Measurements from ENCODE around the gene BCAT1.

BCAT1 gene

GRCh38 chr12:24770334-24770733, 178.6 kb downstream of the BCAT1 start:
- Histone ChIP-seq H3K36me3 (ENCODE audit: low read length) (no peaks in the 10 kb centered on the region), H3K4me3 (ENCODE audit: insufficient read depth, low read length, poor library complexity, severe bottlenecking) (no peak overlapping the region), H3K9ac (ENCODE audit: low read length) (no peak overlapping the region), H3K4me2 (ENCODE audit: low read depth, low read length, poor library complexity, severe bottlenecking) (no peak overlapping the region), H3F3A (ENCODE audit: insufficient read depth) (no peaks in the 10 kb centered on the region), H3K27ac (ENCODE audit: low read depth, low read length) (no peak overlapping the region), H3K9me2 (replicated peaks; ENCODE audit: insufficient read depth, low read length) (no peaks in the 10 kb centered on the region), H3K9me3 (ENCODE audit: insufficient read depth, low read length) (no peaks in the 10 kb centered on the region), H2AFZ (ENCODE audit: low read depth, low read length, severe bottlenecking) (no peak overlapping the region), H4K20me1 (ENCODE audit: low read depth, low read length) (no peaks in the 10 kb centered on the region), H3K27me3 (ENCODE audit: low read length) (no peaks in the 10 kb centered on the region), H3K79me2 (ENCODE audit: insufficient read depth, low read length) (no peaks in the 10 kb centered on the region)
- no peak for TF ChIP-seq EZH2phosphoT487 (conservative IDR thresholded peaks at IDR 0.05; ENCODE audit: low read length)

- no peak overlapping the region for H3K9ac ChIP-seq (ENCODE audit: low read length)
- no peaks in the 10 kb centered on the region for H4K20me1 ChIP-seq (ENCODE audit: low read depth, low read length)
- H3K27me3 ChIP-seq (ENCODE audit: low read length), result no peaks in the 10 kb centered on the region
- no peak overlapping the region for H3K4me3 ChIP-seq (ENCODE audit: insufficient read depth, low read length, poor library complexity, severe bottlenecking)
- TF ChIP-seq CTCF (IDR thresholded peaks at IDR 0.05; ENCODE audit: insufficient read depth, low read length, poor library complexity, severe bottlenecking) (no peak), EZH2phosphoT487 (conservative IDR thresholded peaks at IDR 0.05; ENCODE audit: low read length) (no peak)
- no peaks in the 10 kb centered on the region for H3K9me3 ChIP-seq (ENCODE audit: insufficient read depth, low read length)
- no peak overlapping the region for H3K4me2 ChIP-seq (ENCODE audit: low read depth, low read length, poor library complexity, severe bottlenecking)
- H3F3A ChIP-seq (ENCODE audit: insufficient read depth), result no peaks in the 10 kb centered on the region
- no peak overlapping the region for H2AFZ ChIP-seq (ENCODE audit: low read depth, low read length, severe bottlenecking)
- no peak overlapping the region for H3K27ac ChIP-seq (ENCODE audit: low read depth, low read length)
- H3K36me3 ChIP-seq (ENCODE audit: low read length), result no peaks in the 10 kb centered on the region
- H3K79me2 ChIP-seq (ENCODE audit: insufficient read depth, low read length), result no peaks in the 10 kb centered on the region
- no peaks in the 10 kb centered on the region for H3K9me2 ChIP-seq (replicated peaks; ENCODE audit: insufficient read depth, low read length)
Observed at GRCh38 chr12:24769682-24770081, 179.2 kb downstream of the BCAT1 start.

- H4K20me1 ChIP-seq (ENCODE audit: low read depth, low read length), result no peaks in the 10 kb centered on the region
Observed at GRCh38 chr12:24768415-24768814, 180.5 kb downstream of the BCAT1 start.

GRCh38 chr12:24767016-24767415, 181.9 kb downstream of the BCAT1 start:
- Histone ChIP-seq H3K27ac (ENCODE audit: low read depth, low read length) (no peak overlapping the region), H4K20me1 (ENCODE audit: low read depth, low read length) (no peaks in the 10 kb centered on the region), H3K9me3 (ENCODE audit: insufficient read depth, low read length) (no peaks in the 10 kb centered on the region), H3K27me3 (ENCODE audit: low read length) (no peaks in the 10 kb centered on the region), H3K4me2 (ENCODE audit: low read depth, low read length, poor library complexity, severe bottlenecking) (no peak overlapping the region), H3K4me3 (ENCODE audit: insufficient read depth, low read length, poor library complexity, severe bottlenecking) (no peak overlapping the region), H3K79me2 (ENCODE audit: insufficient read depth, low read length) (no peaks in the 10 kb centered on the region), H3K9me2 (replicated peaks; ENCODE audit: insufficient read depth, low read length) (no peaks in the 10 kb centered on the region), H3K36me3 (ENCODE audit: low read length) (no peaks in the 10 kb centered on the region), H3K9ac (ENCODE audit: low read length) (no peak overlapping the region), H2AFZ (ENCODE audit: low read depth, low read length, severe bottlenecking) (no peak overlapping the region), H3F3A (ENCODE audit: insufficient read depth) (no peaks in the 10 kb centered on the region)
- TF ChIP-seq CTCF (IDR thresholded peaks at IDR 0.05; ENCODE audit: insufficient read depth, low read length, poor library complexity, severe bottlenecking), result no peak
- no peak for TF ChIP-seq EZH2phosphoT487 (conservative IDR thresholded peaks at IDR 0.05; ENCODE audit: low read length)

More at GRCh38 chr12:24768415-24768814, 180.5 kb downstream of the BCAT1 start:
- no peak overlapping the region for H3K4me2 ChIP-seq (ENCODE audit: low read depth, low read length, poor library complexity, severe bottlenecking)
- H3K4me3 ChIP-seq (ENCODE audit: insufficient read depth, low read length, poor library complexity, severe bottlenecking), result no peak overlapping the region
- H2AFZ ChIP-seq (ENCODE audit: low read depth, low read length, severe bottlenecking), result no peak overlapping the region
- H3K36me3 ChIP-seq (ENCODE audit: low read length), result no peaks in the 10 kb centered on the region
- no peaks in the 10 kb centered on the region for H3K79me2 ChIP-seq (ENCODE audit: insufficient read depth, low read length)
- no peaks in the 10 kb centered on the region for H3K27me3 ChIP-seq (ENCODE audit: low read length)
- no peak overlapping the region for H3K27ac ChIP-seq (ENCODE audit: low read depth, low read length)
- no peaks in the 10 kb centered on the region for H3K9me3 ChIP-seq (ENCODE audit: insufficient read depth, low read length)
- H3K9me2 ChIP-seq (replicated peaks; ENCODE audit: insufficient read depth, low read length), result no peaks in the 10 kb centered on the region
- no peak overlapping the region for H3K9ac ChIP-seq (ENCODE audit: low read length)
- no peaks in the 10 kb centered on the region for H3F3A ChIP-seq (ENCODE audit: insufficient read depth)
- TF ChIP-seq CTCF (IDR thresholded peaks at IDR 0.05; ENCODE audit: insufficient read depth, low read length, poor library complexity, severe bottlenecking) (no peak), EZH2phosphoT487 (conservative IDR thresholded peaks at IDR 0.05; ENCODE audit: low read length) (no peak)

Measured in SU-DHL-6 (cell line).